Endometrial microvascular endothelial cells (primary cell): Measurements from ENCODE around the gene ACAT2. TPM values are rescaled to one million over a fixed set of nuclear protein-coding genes. Genes with fewer than 3 reads are reported as not detected.
"Not testable (repeated sequence)": the region's sequence is repeated elsewhere in the genome, so short reads cannot be mapped to it uniquely, and the experiment has no call there.

Experiments
- in situ Hi-C: cut with HindIII; loops from 2 replicates; pipeline ENCODE4 v1.10.0; 2017; ENCODE audit warnings: low sequenced_read_pairs, low pct_unique_long_range_greater_than_20kb; ENCODE audit errors: inconsistent ontology term
- total RNA-seq: library from RNA; depleted of rRNA; stranded (reverse); fragments of >200 nt; gene quantifications from one replicate; pipeline ENCODE4 v1.2.3, GENCODE V29; 2015; ENCODE audit errors: inconsistent ontology term

Gene ACAT2
- total RNA-seq, 1 donor from 2014 or later = 24.8 TPM

GRCh38 chr6:159760602-159761057 lies 1.2 kb upstream of the ACAT2 start:
- in situ Hi-C loops = loop anchor here (25.0 kb wide), 1 partner anchor 227 kb away; no protein-coding TSS in a partner anchor

- in situ Hi-C loops = loop anchor here (25.0 kb wide), 1 partner anchor 226 kb away; no protein-coding TSS in a partner anchor
These were observed 544 bp upstream of the ACAT2 start for GRCh38 chr6:159761129-159761872.

GRCh38 chr6:159762681-159763293 lies 942 bp downstream of the ACAT2 start:
- in situ Hi-C loops = loop anchor here (25.0 kb wide), 1 partner anchor 225 kb away; no protein-coding TSS in a partner anchor

GRCh38 chr6:159766906-159767305 lies 5.1 kb downstream of the ACAT2 start:
- in situ Hi-C loops = loop anchor here (25.0 kb wide), 1 partner anchor 220 kb away; no protein-coding TSS in a partner anchor

GRCh38 chr6:159769470-159769869 lies 7.6 kb downstream of the ACAT2 start:
- in situ Hi-C loops = loop anchor here (25.0 kb wide), 1 partner anchor 218 kb away; no protein-coding TSS in a partner anchor

GRCh38 chr6:159772196-159772595 lies 10.4 kb downstream of the ACAT2 start:
- in situ Hi-C loops = loop anchor here (25.0 kb wide), 1 partner anchor 215 kb away; no protein-coding TSS in a partner anchor

- in situ Hi-C loops = no loop called here
These were observed 15.5 kb downstream of the ACAT2 start for GRCh38 chr6:159777240-159777904.

- in situ Hi-C loops = no loop called here
These were observed 16.3 kb downstream of the ACAT2 start for GRCh38 chr6:159778131-159778530.

GRCh38 chr6:159778542-159779103 lies 16.8 kb downstream of the ACAT2 start:
- in situ Hi-C loops = no loop called here

GRCh38 chr6:159788276-159788675 lies 26.4 kb downstream of the ACAT2 start:
- in situ Hi-C loops = no loop called here

GRCh38 chr6:159788753-159789376 lies 27.0 kb downstream of the ACAT2 start:
- in situ Hi-C loops = no loop called here

GRCh38 chr6:159789377-159790148 lies 27.7 kb downstream of the ACAT2 start, which contains the start of gene TCP1:
TCP1 (minus strand) TSS chr6:159789602; CDS start chr6:159789468, 134 bp downstream.
- in situ Hi-C loops = no loop called here

GRCh38 chr6:159790149-159790955 lies 28.5 kb downstream of the ACAT2 start, which contains the start of gene MRPL18:
MRPL18 (plus strand) TSS chr6:159790467; CDS start chr6:159790588, 121 bp downstream.
- in situ Hi-C loops = no loop called here

GRCh38 chr6:159790956-159791598 lies 29.2 kb downstream of the ACAT2 start:
- in situ Hi-C loops = no loop called here

- in situ Hi-C loops = not testable (repeated sequence)
These were observed 33.1 kb downstream of the ACAT2 start for GRCh38 chr6:159794976-159795375.

GRCh38 chr6:159797554-159797953 lies 35.7 kb downstream of the ACAT2 start:
- in situ Hi-C loops = no loop called here
